A549 (cell line): Measurements from ENCODE around the gene KCNK7. TPM values are rescaled to one million over a fixed set of nuclear protein-coding genes. Genes with fewer than 3 reads are reported as not detected.
A peak's percentile ranks its signal among the peaks of the same experiment; 100 is the strongest.

Source experiments
- ATAC-seq, 2 experiments: fragments of 200-7000 bp in 1 of 2; fragments of >200 bp in 1 of 2; cut with Nextera tagmentation in 1 of 2; cut with Tn5 transposase in 1 of 2; 3 replicates each; pipeline versions ENCODE4 v1.8.0 to v1.9.1; 2018 to 2020; ENCODE audit warnings: mild to moderate bottlenecking in 1 of 2, moderate library complexity in 1 of 2
- CTCF ChIA-PET: fragments of 300-600 bp; sonication (Branson Sonifier 250); formaldehyde crosslinking; extraction: SDS; loops from one replicate; lab custom pipeline; 2021; ENCODE audit warnings: antibody characterized with exemption, inconsistent platforms; lab: Yijun Ruan, JAX
- POLR2A ChIA-PET: fragments of 350-600 bp; formaldehyde crosslinking; extraction: SDS; loops from one replicate; lab custom pipeline; 2021; ENCODE audit warnings: antibody characterized with exemption, inconsistent platforms; lab: Yijun Ruan, JAX
- DNase-seq, 2 experiments: peaks; one replicate each; pipeline versions ENCODE4 v3.0.0 to v3.0.0-alpha.2; 2011 to 2016; ENCODE audit warnings: low read depth in 1 of 2, low spot score in 1 of 2
- FAIRE-seq: peaks from 2 replicates; lab custom pipeline; 2011; peaks lifted over from hg19 to GRCh38; lab: Jason Lieb, UNC
- H3K27ac ChIP-seq, 2 experiments: fragments of >200 bp; sonication (Bioruptor Twin); formaldehyde crosslinking; 3 replicates each; pipeline ENCODE4 v1.5.1; 2016 to 2017
- H3K4me1 ChIP-seq: fragments of >200 bp; sonication (Bioruptor Twin); formaldehyde crosslinking; 3 replicates; pipeline ENCODE4 v1.6.1; 2016
- H3K4me2 ChIP-seq: fragments of >200 bp; sonication (Bioruptor Twin); formaldehyde crosslinking; 3 replicates; pipeline ENCODE4 v1.6.1; 2016
- H3K4me3 ChIP-seq: fragments of >200 bp; sonication (Bioruptor Twin); formaldehyde crosslinking; 3 replicates; pipeline ENCODE4 v1.5.1; 2016
- H3K9me3 ChIP-seq: fragments of >200 bp; sonication (Bioruptor Twin); formaldehyde crosslinking; 3 replicates; pipeline ENCODE4 v1.6.1; 2016
- CBX2 ChIP-seq: fragments of 200-600 bp; sonication (generic); IDR thresholded peaks from 2 replicates; pipeline ENCODE4 v1.6.1; 2016; ENCODE audit warnings: low read depth, mild to moderate bottlenecking, borderline replicate concordance
- CTCF ChIP-seq: fragments of >200 bp; sonication (Bioruptor Twin); formaldehyde crosslinking; IDR thresholded peaks from 3 replicates; pipeline ENCODE4 v1.5.1; 2016
- ELK1 ChIP-seq: fragments of 150-350 bp; IDR thresholded peaks from 2 replicates; pipeline ENCODE4 v1.6.1; 2014; ENCODE audit warnings: low read depth, mild to moderate bottlenecking, low read length
- ESRRA ChIP-seq: fragments of 150-350 bp; IDR thresholded peaks from 2 replicates; pipeline ENCODE4 v1.6.1; 2014; ENCODE audit warnings: mild to moderate bottlenecking, low read length, borderline replicate concordance
- FOXS1 ChIP-seq: fragments of 250-450 bp; sonication (Bioruptor Pico); IDR thresholded peaks from 2 replicates; pipeline ENCODE4 v1.5.0; 2020; ENCODE audit warnings: mild to moderate bottlenecking, moderate library complexity
- HDAC2 ChIP-seq: fragments of 200-600 bp; sonication (generic); IDR thresholded peaks from 2 replicates; pipeline ENCODE4 v1.6.1; 2016
- HEYL ChIP-seq: fragments of 250-450 bp; sonication (Bioruptor Pico); IDR thresholded peaks from 2 replicates; pipeline ENCODE4 v1.8.0; 2021; ENCODE audit warnings: mild to moderate bottlenecking, moderate library complexity
- HOXB5 ChIP-seq: fragments of 250-450 bp; sonication (Bioruptor Pico); IDR thresholded peaks from 2 replicates; pipeline ENCODE4 v1.5.0; 2020; ENCODE audit warnings: mild to moderate bottlenecking, moderate library complexity
- JUN ChIP-seq, 2 experiments: fragments of >200 bp; sonication (Bioruptor Twin); formaldehyde crosslinking; IDR thresholded peaks; 2 replicates in 1 of 2; 3 replicates in 1 of 2; pipeline ENCODE4 v1.6.1; 2016 to 2017
- JUNB ChIP-seq: fragments of >200 bp; sonication (Bioruptor Twin); formaldehyde crosslinking; IDR thresholded peaks from 2 replicates; pipeline ENCODE4 v1.6.1; 2016
- KDM1A ChIP-seq: fragments of 200-600 bp; sonication (generic); IDR thresholded peaks from 2 replicates; pipeline ENCODE4 v1.6.1; 2016; ENCODE audit warnings: low read depth, mild to moderate bottlenecking
- MAFK ChIP-seq: fragments of 450-650 bp; IDR thresholded peaks from 2 replicates; pipeline ENCODE4 v1.6.1; 2014; ENCODE audit not compliant: partially characterized antibody
- MYC ChIP-seq: IDR thresholded peaks from 2 replicates; pipeline ENCODE4 v1.6.1; 2012; ENCODE audit warnings: mild to moderate bottlenecking, inconsistent platforms, low read length, improper control_type of control experiment, borderline replicate concordance
- NR3C1 ChIP-seq: fragments of >200 bp; sonication (Bioruptor Twin); formaldehyde crosslinking; IDR thresholded peaks from 3 replicates; pipeline ENCODE4 v1.6.1; 2017
- PHF8 ChIP-seq: fragments of 200-600 bp; sonication (generic); IDR thresholded peaks from 2 replicates; pipeline ENCODE4 v1.6.1; 2016; ENCODE audit warnings: low read depth, mild to moderate bottlenecking, antibody characterized with exemption, moderate library complexity, borderline replicate concordance
- RAD21 ChIP-seq, 2 experiments: fragments of >200 bp in 1 of 2; sonication (Bioruptor Twin) in 1 of 2; formaldehyde crosslinking in 1 of 2; IDR thresholded peaks in 1 of 2; conservative IDR thresholded peaks in 1 of 2; 2 replicates in 1 of 2; 3 replicates in 1 of 2; pipeline ENCODE4 v1.6.1; 2012 to 2018; ENCODE audit warnings: inconsistent platforms in 1 of 2
- REST ChIP-seq: fragments of 200-600 bp; sonication (generic); IDR thresholded peaks from 2 replicates; pipeline ENCODE4 v1.6.1; 2016; ENCODE audit warnings: antibody characterized with exemption, mild to moderate bottlenecking, moderate library complexity
- RNF2 ChIP-seq: fragments of 200-600 bp; sonication (generic); IDR thresholded peaks from 2 replicates; pipeline ENCODE4 v1.6.1; 2016; ENCODE audit warnings: low read depth, mild to moderate bottlenecking, antibody characterized with exemption, moderate library complexity, borderline replicate concordance
- SMC3 ChIP-seq: fragments of >200 bp; sonication (Bioruptor Twin); formaldehyde crosslinking; IDR thresholded peaks from 3 replicates; pipeline ENCODE4 v1.6.1; 2018; ENCODE audit warnings: inconsistent platforms
- TFCP2L1 ChIP-seq: fragments of 250-450 bp; sonication (Bioruptor Pico); IDR thresholded peaks from 2 replicates; pipeline ENCODE4 v1.5.0; 2021; ENCODE audit warnings: mild to moderate bottlenecking
- ZFP36 ChIP-seq: fragments of 450-650 bp; IDR thresholded peaks from 2 replicates; pipeline ENCODE4 v1.6.1; 2014; ENCODE audit warnings: borderline replicate concordance; ENCODE audit not compliant: partially characterized antibody
- WGBS: methylation state at CpG from one replicate; pipeline ENCODE4 v1.1.6; 2017; ENCODE audit errors: missing lambda C conversion rate; 5-methylcytosine and 5-hydroxymethylcytosine counted together
- polyA plus RNA-seq, 4 experiments: library from polyadenylated mRNA; depleted of rRNA in 3 of 4; stranded (reverse); fragments of >200 nt; fragmentation: RNase III in 1 of 4; extraction: RNeasy Plus Mini Kit Qiagen cat#74134 plus additional on column Dnase treatment in 1 of 4; gene quantifications; 2 replicates in 3 of 4; 3 replicates in 1 of 4; pipeline ENCODE4 v1.2.3, GENCODE V29; 2011 to 2017
- TF ChIP-seq, protein P1 (sequence below): IDR thresholded peaks from 2 replicates; pipeline ENCODE4 v1.6.1; 2012
- TF ChIP-seq, protein P2 (sequence below): IDR thresholded peaks from 2 replicates; pipeline ENCODE4 v1.6.1; 2012; ENCODE audit warnings: low read depth, borderline replicate concordance

Gene KCNK7
- polyA plus RNA-seq, 2 of the 4 experiments (the other 2 are of a cell fraction), result 0.13 to 0.50 TPM

DNA sequence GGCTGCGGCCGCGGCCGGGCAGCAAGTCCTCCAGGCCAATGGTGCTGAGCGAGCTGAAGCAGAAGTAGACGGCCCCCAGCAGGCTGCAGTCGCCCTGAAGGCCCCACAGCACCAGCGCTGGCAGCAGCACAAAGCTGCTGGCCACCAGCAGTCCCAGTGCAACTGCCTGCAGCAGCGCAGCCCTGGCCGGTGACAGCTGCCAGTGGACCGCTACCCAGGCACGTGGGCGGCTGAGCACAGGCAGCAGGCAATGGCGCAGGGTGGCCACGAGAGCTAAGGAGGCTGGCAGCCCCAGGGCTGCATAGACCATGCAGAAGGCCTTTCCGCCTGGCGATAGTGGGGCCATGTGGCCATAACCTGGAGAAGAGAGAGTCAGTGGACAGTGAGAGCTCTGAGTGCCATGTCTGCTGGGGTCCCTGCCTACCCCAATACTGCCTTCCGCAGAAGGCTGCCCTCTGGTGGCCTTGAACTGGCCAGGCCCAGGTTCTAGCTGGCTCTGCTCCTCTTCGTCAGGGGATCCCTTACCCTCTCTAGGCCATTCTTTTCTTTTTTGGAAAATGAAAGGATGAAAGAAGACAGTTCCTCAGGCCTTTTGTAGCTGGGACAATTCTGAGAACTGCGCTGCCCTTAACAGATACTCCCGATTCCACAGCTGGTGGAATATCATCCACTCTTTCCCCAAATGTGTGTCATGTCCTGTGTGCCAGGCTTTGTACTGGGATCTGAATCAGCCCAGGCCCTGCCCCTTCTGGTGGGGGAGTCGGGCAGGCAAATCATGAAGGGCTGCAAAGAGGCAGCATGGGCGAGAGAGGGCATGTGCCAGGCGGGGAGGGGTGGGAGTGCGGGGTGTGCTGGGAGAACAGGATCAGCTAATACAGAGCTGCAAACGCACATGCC is 1.8 kb downstream of the KCNK7 start:
- H3K27ac ChIP-seq, result no peak overlapping the region
- H3K4me1 ChIP-seq, result no peaks in the 10 kb centered on the region; the same call in 2 of the 3 replicates
- no peak overlapping the region for H3K4me3 ChIP-seq
- H3K4me2 ChIP-seq, result no peak overlapping the region
- 86% methylated on average over 17 of the region's 26 CpGs for WGBS
- ATAC-seq (peak; percentile 42 to 73; a peak in 4 of 6 replicates), FAIRE-seq (no peak)
- TF ChIP-seq CTCF, result peak; percentile 66
- TF ChIP-seq RAD21 (conservative IDR thresholded peaks at IDR 0.05 in 1 of 2, IDR thresholded peaks at IDR 0.05 in 1 of 2), result peak; percentile 34 to 43; a peak in 3 of 5 replicates
- TF ChIP-seq SMC3, result peak; percentile 58
- no peak for TF ChIP-seq ELK1
- TF ChIP-seq, all 56 proteins: peak for 3
- H3K9me3 ChIP-seq, result no peaks in the 10 kb centered on the region
- POLR2A ChIA-PET, result interaction anchor here (0.6 to 1.5 kb wide), 3 partner anchors 21 to 407 kb away, joined by 3 read pairs; partner anchors contain the start of gene PCNX3
- CTCF ChIA-PET, result interaction anchor here (0.8 to 14.6 kb wide), 22 partner anchors 10 to 278 kb away, joined by 3 to 249 read pairs (median 5); partner anchors contain the start of genes EHBP1L1, FAM89B, MAP3K11 and MUS81
- no peak for DNase-seq

DNA sequence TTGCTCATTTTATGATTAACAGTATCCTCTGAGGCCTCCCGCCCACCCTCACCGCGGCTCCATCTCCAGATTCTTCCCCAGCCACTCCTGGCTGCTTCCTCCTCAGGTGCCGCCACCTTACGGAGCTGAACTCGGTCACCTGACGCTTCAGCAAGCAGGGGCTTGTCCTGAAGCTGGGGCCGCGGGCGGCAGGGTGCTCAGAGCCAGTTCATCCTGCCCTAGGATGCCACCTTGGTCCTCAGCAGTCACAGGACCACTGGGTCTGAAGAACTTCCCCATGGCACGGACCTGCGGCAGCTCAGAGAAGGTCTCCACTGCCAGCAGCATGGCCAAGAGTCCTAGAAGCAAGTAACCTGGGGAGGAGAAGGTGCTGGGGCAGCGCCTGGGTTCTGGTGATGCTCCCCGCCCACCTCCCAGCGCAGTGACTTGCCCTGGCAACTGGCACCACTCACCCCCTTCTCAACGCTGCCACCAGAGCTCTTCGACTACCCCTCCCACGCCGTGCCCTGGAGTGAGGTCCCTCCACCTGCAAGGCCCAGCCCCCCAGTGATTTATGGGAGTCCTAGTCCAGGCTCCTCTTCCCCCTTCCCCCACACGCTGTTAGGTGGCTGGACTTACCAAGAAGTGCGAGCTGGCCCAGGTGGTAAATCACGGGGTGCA is 2.6 kb downstream of the KCNK7 start:
- Histone ChIP-seq H3K4me1 (peaks cover 6% of the 10 kb centered on the region), H3K27ac (no peak overlapping the region), H3K4me3 (no peak overlapping the region), H3K4me2 (no peak overlapping the region), H3K9me3 (no peaks in the 10 kb centered on the region)
- CTCF ChIA-PET, result interaction anchor here (0.8 to 14.6 kb wide), 20 partner anchors 9 to 267 kb away, joined by 3 to 249 read pairs (median 5); partner anchors contain the start of genes EHBP1L1, FAM89B, MAP3K11 and MUS81
- ATAC-seq (no peak), DNase-seq (no peak), FAIRE-seq (no peak)
- TF ChIP-seq JUN (IDR thresholded peaks at IDR 0.05) (no peak), FOXS1 (no peak), MYC (no peak), NR3C1 (no peak), ELK1 (no peak), CBX2 (no peak), KDM1A (no peak), PHF8 (no peak), HDAC2 (no peak), REST (no peak), HEYL (CRISPR knock-in tag) (no peak), RNF2 (no peak), ESRRA (no peak), TFCP2L1 (CRISPR knock-in tag) (no peak), HOXB5 (CRISPR knock-in tag) (no peak), MAFK (no peak), JUNB (no peak), ZFP36 (no peak)
- TF ChIP-seq, protein P1, sequence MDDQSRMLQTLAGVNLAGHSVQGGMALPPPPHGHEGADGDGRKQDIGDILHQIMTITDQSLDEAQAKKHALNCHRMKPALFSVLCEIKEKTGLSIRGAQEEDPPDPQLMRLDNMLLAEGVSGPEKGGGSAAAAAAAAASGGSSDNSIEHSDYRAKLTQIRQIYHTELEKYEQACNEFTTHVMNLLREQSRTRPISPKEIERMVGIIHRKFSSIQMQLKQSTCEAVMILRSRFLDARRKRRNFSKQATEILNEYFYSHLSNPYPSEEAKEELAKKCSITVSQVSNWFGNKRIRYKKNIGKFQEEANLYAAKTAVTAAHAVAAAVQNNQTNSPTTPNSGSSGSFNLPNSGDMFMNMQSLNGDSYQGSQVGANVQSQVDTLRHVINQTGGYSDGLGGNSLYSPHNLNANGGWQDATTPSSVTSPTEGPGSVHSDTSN, result no peak
- TF ChIP-seq, protein P2, sequence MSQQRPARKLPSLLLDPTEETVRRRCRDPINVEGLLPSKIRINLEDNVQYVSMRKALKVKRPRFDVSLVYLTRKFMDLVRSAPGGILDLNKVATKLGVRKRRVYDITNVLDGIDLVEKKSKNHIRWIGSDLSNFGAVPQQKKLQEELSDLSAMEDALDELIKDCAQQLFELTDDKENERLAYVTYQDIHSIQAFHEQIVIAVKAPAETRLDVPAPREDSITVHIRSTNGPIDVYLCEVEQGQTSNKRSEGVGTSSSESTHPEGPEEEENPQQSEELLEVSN, result no peak
- POLR2A ChIA-PET, result interaction anchor here (1.4 kb wide), 1 partner anchor 22 kb away, joined by 4 read pairs; the partner anchor contains the start of gene PCNX3
- 88% methylated on average over 20 of the region's 22 CpGs for WGBS
